Testis (tissue), 3 donors: ENCODE results near the gene ANK2. TPM values are rescaled to one million over a fixed set of nuclear protein-coding genes. Genes with fewer than 3 reads are reported as not detected.

Experiments used
- DNase-seq: peaks from one replicate; pipeline ENCODE4 v3.0.0-alpha.2; 2019
- H3K27ac ChIP-seq, 2 donors: fragments of 200-600 bp; sonication (generic); one replicate each; pipeline ENCODE4 v1.5.1; 2019
- H3K27me3 ChIP-seq: fragments of 200-600 bp; sonication (generic); one replicate; pipeline ENCODE4 v1.5.1; 2019
- H3K36me3 ChIP-seq: fragments of 200-600 bp; sonication (generic); one replicate; pipeline ENCODE4 v1.5.1; 2017; ENCODE audit warnings: low read depth; ENCODE audit errors: missing control alignments
- H3K4me1 ChIP-seq: fragments of 200-600 bp; sonication (generic); one replicate; pipeline ENCODE4 v1.5.1; 2019
- H3K4me3 ChIP-seq, 2 donors: fragments of 200-600 bp; sonication (generic); one replicate each; pipeline ENCODE4 v1.5.1; 2017 to 2019
- H3K9me3 ChIP-seq: fragments of 200-600 bp; sonication (generic); one replicate; pipeline ENCODE4 v1.5.1; 2017
- POLR2A ChIP-seq: fragments of 450-650 bp; IDR thresholded peaks from one replicate; pipeline ENCODE4 v1.6.1; 2017; ENCODE audit warnings: antibody characterized with exemption, mild to moderate bottlenecking, moderate library complexity
- WGBS, 2 donors: methylation state at CpG; one replicate each; pipeline ENCODE4 v1.1.5; 2018; 5-methylcytosine and 5-hydroxymethylcytosine counted together
- intact Hi-C: fragments of 100-400 bp; cut with DNase I; formaldehyde crosslinking; loops from one replicate; pipeline ENCODE4 v1.15.1; 2023; ENCODE audit warnings: low total_unique reads
- polyA plus RNA-seq: library from polyadenylated mRNA; stranded (reverse); fragments of 350-450 nt; fragmentation: Illumina TruSeq; extraction: RNeasy Lipid Tissue Mini Kit (QIAGEN cat#74804); gene quantifications from one replicate; pipeline ENCODE4 v1.2.3, GENCODE V29; 2014; ENCODE audit warnings: low read depth, low replicate concordance; ENCODE audit not compliant: insufficient read depth
- total RNA-seq, 2 donors: library from RNA; depleted of rRNA; stranded (reverse); fragments of >200 nt; gene quantifications; one replicate each; pipeline ENCODE4 v1.2.3, GENCODE V29; 2016
- TF ChIP-seq, protein P1 (sequence below), 3 experiments: fragments of 450-650 bp in 2 of 3; fragments of 200-600 bp in 1 of 3; sonication (generic) in 1 of 3; IDR thresholded peaks; one replicate each; pipeline ENCODE4 v1.5.1; 2016 to 2019; ENCODE audit warnings: antibody characterized with exemption in 3 of 3, mild to moderate bottlenecking in 2 of 3, moderate library complexity in 1 of 3

ANK2 gene
- total and polyA plus RNA-seq, 3 donors from 2014 or later = 28.0 to 40.0 (median 28.6) TPM

DNA sequence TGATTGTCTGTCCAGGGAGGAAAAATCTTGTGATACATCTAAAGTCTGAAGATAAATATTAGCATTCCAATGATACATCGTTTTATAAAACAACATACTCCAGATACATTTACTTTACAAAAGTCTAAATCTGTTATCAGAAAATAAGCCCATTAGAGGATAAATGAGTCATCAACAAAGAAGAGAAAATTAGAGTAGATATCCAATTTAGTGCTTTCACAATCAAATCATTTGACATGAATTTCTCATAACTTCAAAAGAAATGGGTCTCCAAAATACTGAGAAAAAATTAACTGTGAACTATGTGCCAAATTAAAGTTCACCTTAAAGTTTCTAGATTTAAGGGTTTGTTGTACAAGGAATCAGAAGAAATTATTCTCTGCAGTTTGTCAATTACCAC is 213.8 kb downstream of the ANK2 start:
- 77 to 78% methylated on average over 1 of the region's 1 CpG for WGBS, 2 donors
- intact Hi-C loops = no loop called here

DNA sequence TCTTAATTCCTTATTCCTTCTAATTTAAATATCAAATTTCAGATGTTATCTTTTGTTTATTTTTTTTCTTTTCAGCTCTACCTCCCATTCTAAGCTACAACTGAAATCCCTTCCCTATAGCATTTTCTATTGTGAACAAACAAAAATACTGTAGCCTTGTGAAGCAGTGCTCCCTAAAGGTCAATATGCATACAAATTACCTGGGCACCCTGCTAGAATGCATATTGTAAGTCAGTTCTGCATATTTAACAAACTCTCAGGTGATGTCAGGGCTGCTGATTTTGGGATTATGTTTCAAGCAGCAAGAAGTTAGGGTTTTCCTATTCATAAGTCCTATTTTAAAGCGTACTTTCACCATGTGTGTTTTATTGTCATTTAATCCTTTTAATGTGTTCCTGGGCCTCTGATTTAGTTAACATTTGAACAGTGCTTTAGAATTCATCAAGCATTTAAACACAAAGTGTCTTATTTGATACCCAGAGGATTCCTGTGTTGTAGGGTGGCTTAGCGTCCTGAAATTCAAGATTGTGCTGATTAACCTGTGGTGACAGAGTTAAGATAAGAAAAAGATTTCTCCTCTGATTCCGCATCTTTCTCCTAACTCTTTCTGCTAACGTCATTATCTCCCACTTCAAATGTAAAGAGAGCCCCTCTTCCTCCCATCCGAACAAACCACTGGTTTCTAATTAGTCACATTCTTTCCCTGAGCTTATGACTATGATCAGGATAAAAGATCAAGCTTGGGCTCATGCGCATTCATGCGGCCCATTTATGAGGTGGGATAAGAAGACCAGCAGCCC is 221.3 kb downstream of the ANK2 start:
- H3K9me3 ChIP-seq = no peaks in the 10 kb centered on the region
- no peaks in the 10 kb centered on the region for H3K4me1 ChIP-seq
- no peaks in the 10 kb centered on the region for H3K27me3 ChIP-seq
- 86 to 89% methylated on average over 7 of the region's 7 CpGs for WGBS, 2 donors
- no peak for DNase-seq
- TF ChIP-seq POLR2A = no peak
- TF ChIP-seq, protein P1, sequence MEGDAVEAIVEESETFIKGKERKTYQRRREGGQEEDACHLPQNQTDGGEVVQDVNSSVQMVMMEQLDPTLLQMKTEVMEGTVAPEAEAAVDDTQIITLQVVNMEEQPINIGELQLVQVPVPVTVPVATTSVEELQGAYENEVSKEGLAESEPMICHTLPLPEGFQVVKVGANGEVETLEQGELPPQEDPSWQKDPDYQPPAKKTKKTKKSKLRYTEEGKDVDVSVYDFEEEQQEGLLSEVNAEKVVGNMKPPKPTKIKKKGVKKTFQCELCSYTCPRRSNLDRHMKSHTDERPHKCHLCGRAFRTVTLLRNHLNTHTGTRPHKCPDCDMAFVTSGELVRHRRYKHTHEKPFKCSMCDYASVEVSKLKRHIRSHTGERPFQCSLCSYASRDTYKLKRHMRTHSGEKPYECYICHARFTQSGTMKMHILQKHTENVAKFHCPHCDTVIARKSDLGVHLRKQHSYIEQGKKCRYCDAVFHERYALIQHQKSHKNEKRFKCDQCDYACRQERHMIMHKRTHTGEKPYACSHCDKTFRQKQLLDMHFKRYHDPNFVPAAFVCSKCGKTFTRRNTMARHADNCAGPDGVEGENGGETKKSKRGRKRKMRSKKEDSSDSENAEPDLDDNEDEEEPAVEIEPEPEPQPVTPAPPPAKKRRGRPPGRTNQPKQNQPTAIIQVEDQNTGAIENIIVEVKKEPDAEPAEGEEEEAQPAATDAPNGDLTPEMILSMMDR (IDR thresholded peaks at IDR 0.05) = no peak
- intact Hi-C loops = no loop called here
- no peak overlapping the region for H3K4me3 ChIP-seq
- no peaks in the 10 kb centered on the region for H3K36me3 ChIP-seq
- no peak overlapping the region for H3K27ac ChIP-seq

More for the DNA sequence above, 213.8 kb downstream of the ANK2 start:
- no peaks in the 10 kb centered on the region for H3K4me1 ChIP-seq
- H3K9me3 ChIP-seq = no peaks in the 10 kb centered on the region
- no peaks in the 10 kb centered on the region for H3K27me3 ChIP-seq
- DNase-seq = no peak
- H3K4me3 ChIP-seq = no peak overlapping the region
- no peaks in the 10 kb centered on the region for H3K36me3 ChIP-seq
- no peak overlapping the region for H3K27ac ChIP-seq
- TF ChIP-seq POLR2A = no peak

DNA sequence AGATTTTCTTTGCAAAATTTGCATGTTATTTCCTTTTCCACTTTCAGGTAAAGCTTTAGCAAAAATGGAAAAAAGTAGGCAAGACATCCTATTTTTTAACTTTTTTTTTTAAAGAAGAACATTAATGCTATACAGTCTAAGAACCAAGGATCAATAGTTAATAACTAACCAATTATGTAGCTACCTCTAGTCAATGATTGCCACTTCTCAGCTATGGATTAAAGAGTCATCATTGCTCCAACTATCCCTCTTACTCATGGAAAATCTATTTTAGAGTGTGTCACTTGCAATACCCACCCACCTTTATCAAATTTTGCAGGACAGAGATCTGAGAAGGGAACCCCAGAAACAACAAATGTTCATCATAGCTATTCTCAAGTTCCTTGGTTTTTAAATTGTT is 223.1 kb downstream of the ANK2 start:
- TF ChIP-seq POLR2A = no peak
- TF ChIP-seq, protein P1 (IDR thresholded peaks at IDR 0.05) = no peak
- Histone ChIP-seq H3K27ac (no peak overlapping the region), H3K4me1 (no peaks in the 10 kb centered on the region), H3K9me3 (no peaks in the 10 kb centered on the region), H3K27me3 (no peaks in the 10 kb centered on the region), H3K4me3 (no peak overlapping the region), H3K36me3 (no peaks in the 10 kb centered on the region)
- no peak for DNase-seq
- intact Hi-C loops = no loop called here

DNA sequence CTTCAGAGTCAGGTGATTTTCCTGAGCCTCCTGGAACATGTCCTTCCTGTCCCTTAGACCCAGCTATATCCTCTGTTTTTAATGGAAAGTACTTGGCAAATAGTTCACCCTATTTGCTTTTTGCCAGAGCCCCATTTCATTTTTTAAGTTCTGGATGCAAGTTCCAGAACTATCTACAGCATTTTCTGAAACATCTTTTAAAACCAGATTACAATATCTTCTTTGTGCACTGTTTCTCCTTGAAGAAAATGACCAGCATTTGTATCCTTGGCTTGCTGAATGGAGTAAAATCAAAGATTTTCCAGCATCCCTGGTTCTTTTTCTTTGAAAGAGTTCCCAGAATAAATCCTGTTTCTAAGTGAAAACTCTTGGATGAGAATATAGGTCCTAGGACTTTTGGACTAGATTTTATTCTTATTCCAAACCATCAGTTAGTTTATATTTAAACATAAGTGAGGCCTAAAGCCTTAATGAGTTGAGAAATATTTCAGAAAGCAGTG is 224.3 kb downstream of the ANK2 start:
- Histone ChIP-seq H3K4me1 (no peaks in the 10 kb centered on the region), H3K4me3 (no peak overlapping the region), H3K27ac (no peak overlapping the region), H3K9me3 (no peaks in the 10 kb centered on the region), H3K27me3 (no peaks in the 10 kb centered on the region), H3K36me3 (no peaks in the 10 kb centered on the region)
- intact Hi-C loops = no loop called here
- DNase-seq = no peak
- no peak for TF ChIP-seq POLR2A
- TF ChIP-seq, protein P1 (IDR thresholded peaks at IDR 0.05) = no peak

DNA sequence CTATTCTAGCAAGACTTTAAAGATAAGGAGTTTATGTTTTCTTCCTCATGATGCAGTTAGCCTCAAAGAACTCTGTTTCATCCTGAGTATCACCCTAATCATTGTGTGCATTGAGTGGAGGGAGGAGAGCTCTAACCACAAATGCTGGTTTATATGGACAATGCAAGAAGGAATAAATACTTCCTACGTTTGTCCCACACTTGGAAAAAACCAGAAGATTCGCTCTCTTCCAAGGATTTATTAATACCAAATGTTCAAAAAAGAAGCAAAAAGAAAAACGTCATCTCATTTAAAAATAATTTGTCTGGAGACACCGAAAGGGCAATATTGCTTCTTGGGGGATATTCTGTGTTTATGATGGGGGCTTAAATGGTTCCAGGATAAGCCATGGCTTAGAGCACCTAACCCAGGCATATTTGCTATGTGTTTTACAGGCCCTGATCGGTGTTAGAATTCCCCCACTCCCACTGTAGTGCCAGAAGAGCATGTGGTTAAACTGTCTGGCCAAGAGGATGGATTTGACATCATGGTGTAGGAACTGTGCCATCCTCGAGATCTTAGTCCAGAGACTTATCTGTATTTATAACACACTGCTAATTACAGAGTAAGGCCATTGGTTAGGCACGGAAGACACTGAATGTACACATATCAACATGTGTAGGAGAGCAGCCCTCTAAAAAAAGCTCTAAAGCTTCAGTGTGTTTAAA is 227.2 kb downstream of the ANK2 start:
- Histone ChIP-seq H3K4me1 (no peaks in the 10 kb centered on the region), H3K36me3 (no peaks in the 10 kb centered on the region), H3K27ac (no peak overlapping the region), H3K27me3 (no peaks in the 10 kb centered on the region), H3K9me3 (no peaks in the 10 kb centered on the region), H3K4me3 (no peak overlapping the region)
- no peak for DNase-seq
- no peak for TF ChIP-seq POLR2A
- TF ChIP-seq, protein P1 (IDR thresholded peaks at IDR 0.05) = no peak
- 70 to 80% methylated on average over 7 of the region's 7 CpGs for WGBS, 2 donors
- intact Hi-C loops = no loop called here
